HG03159 (cell line): ENCODE measurements around the gene CPLX4.
A peak's percentile ranks its signal among the peaks of the same experiment; 100 is the strongest.

Experiments
- ATAC-seq: cut with Tn5 transposase; IDR thresholded peaks from one replicate; pipeline ENCODE4 v1.9.1; 2021; ENCODE audit warnings: mild to moderate bottlenecking, moderate library complexity; ENCODE audit not compliant: unreplicated experiment

The CPLX4 gene, protein sequence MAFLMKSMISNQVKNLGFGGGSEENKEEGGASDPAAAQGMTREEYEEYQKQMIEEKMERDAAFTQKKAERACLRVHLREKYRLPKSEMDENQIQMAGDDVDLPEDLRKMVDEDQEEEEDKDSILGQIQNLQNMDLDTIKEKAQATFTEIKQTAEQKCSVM

DNA sequence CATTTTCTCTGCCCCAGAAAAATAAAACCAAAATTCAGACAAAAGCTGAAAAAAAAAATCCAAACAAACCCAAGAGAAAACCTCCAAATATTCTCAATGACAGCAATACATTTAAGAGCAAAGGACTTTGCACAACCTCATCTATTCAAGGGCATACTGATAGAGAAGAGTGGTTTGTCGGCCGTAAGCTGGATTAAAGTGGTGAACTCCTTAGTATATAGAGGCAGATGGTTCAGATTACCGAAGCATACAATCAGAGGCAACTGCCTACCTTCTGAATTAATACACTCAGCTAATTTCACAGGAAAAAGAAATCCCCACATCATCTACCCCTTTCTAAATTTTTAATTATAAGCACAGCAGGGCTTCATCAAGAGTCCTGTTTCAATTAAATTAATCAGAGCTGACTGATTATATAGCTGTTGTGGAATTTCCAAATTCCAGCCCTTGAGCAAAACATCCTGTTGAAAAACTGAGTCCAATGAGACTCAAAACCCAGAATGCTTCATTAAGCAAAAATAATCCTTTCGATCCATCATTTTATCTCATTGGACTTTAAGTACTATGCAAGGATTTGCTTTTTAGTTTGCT lies at the start of gene CPLX4:
TSS of gene CPLX4 (minus strand) at position 190 of the 591 bp plus-strand sequence. CDS start at position 3, 187 bp downstream.
- ATAC-seq: no peak

DNA sequence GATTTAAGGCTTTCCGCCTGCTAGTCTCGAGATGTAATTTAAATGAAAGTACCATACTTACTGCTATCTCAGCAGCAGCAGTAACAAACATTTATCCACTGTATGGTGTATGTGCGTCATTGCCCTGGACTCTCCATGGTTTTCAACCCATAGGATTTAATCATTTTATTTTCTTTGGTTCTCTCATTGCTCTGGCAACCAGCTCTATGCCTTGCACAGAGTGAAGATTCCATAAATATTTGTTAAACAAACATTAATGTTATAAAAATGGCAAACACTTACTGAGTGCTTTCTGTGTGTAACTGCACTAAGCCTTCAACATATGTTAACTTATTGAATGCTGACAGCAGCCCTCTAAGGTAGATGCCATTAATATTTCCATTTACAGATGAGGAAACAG lies 41.9 kb upstream of the CPLX4 start:
- no peak for ATAC-seq

DNA sequence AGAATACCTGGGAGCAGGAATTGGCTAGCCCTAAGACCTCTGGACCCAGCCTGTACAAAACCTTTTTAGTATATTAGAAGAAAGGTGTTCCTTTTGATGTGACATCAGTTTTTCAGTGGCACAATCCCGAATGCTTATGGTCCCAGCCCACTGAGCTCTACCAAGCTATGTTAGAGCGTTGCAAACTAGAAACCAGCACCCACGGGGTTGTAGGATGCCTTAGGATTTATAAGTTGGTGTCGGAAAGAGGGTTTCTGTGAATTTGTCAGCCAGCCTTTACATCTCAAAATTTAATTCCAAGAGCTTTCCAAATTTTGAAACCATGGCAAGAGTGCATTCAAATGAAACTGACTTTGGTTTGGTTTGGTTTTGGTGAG lies 41.1 kb upstream of the CPLX4 start:
- peak; percentile 21 for ATAC-seq

DNA sequence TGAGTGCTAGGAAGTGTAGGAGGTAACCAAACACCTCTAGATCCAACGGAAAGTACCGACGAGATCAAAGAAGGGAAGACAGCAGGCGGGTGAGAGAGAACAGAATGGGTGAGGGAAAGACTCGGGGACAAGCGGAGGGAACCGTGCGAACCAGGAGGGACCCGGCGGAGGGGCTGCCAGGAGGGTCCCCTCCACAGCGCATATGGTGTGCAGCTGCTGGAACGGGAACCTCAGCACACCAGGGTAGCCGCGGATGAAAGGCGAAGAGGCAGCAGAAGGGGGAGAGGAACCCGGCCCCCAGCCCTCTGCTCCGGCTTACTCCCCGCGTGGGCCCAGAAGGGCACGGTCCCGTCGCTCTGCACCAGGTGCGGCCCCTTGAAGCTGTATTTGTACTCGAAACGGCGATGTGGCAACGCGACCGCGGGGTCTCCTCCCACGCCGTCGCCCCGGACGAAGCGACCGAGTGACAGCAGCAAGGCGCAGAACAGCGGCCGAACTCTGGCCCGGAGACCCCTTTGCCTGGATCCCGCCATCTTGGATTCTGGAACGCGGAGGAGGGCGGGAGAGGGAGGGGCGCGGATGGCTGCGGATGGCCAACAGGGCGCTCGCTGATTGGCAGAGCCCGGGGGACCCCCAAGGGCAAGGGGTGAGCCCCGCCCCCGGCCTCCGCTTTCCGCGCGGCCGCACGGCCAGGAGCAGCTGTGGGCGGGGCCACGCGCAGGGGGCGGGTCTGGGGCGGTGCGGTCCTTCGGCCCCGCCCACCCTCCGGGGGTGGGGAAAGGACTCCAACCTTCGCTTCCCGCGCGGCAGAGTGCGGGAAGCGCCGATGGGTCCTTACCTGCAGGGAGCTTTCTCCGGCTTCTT lies 40.5 kb upstream of the CPLX4 start, which contains the start of gene LMAN1:
TSS of gene LMAN1 (minus strand) at position 554 of the 864 bp plus-strand sequence. CDS start at position 533, 21 bp downstream.
- peak; percentile 93 for ATAC-seq

DNA sequence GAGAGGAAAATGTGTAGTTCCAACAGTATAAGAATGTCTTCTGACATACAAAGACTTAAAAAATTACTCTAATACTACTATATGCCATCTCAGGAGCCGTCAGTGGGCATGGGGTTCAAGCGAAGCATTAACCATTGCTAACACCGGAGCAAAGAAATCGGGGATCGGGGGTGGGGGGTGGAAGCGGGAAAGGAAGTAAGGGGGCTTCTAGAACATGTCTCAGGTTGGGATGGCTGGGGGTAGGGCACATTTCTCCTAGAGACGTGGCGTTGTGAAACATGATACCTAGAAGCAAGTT lies 39.9 kb upstream of the CPLX4 start:
- no peak for ATAC-seq

DNA sequence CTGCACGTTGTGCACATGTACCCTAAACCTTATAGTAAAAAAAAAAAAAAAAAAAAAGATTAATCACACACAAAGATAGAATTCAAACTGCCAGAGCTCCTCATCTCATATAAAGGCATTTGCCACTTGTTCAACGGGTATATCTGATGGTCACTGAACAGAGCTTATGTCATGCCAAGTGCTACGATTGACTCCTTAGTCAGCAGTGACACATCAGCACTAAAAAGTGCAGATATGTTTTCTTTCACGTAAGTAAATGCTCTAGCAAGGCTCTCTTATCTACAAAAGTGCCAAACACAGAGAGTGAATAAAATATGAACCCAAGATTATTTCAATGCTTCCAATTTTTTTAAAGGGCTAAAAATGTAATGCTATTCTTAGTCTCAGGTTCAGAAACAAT lies 39.5 kb upstream of the CPLX4 start:
- no peak for ATAC-seq

DNA sequence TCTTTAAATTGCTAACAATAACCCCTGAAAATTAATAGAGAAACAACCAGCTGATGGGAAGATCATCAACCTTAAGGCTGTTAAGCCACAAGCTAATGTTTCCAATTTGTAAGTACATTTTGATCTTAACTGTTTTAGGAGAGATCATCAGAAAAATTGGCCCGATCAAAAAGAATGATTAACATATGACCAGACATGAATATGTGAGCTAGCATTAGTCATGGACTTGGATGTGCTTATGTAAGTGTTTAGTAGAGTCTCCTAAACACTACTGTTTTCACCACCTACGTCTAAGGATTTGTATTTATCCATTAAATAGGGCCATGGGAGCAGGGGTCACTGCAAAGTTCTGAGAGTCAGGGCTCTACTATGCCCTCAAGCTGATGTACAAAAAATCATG lies 36.3 kb upstream of the CPLX4 start:
- ATAC-seq: no peak

DNA sequence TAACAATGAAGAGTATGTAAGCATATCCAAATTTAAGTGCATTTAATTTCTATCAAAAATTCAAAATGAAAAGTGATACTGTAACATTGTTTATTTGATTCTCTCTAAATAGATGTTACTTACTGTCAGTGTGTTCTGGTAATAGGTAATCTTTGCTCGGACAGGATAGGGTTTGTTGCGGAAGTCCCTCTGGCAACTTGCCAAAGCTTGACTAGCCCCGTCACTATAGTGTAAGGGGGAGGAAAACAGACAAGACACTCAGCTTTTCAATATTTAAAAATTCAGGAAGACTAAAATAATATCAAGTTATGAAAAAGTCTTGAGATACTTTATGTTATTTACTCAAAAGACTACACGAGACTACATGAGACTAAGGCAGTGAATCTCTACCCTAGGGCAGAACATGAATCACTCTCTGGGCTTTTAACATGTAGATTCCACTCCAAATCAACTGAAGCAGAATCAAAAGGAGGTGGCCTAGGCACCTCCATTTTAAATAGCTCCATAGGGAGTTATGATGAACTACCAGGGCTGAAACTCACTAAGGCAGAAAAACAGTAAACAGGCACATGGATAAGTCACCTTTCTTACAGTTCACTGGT lies 34.7 kb upstream of the CPLX4 start:
- no peak for ATAC-seq

DNA sequence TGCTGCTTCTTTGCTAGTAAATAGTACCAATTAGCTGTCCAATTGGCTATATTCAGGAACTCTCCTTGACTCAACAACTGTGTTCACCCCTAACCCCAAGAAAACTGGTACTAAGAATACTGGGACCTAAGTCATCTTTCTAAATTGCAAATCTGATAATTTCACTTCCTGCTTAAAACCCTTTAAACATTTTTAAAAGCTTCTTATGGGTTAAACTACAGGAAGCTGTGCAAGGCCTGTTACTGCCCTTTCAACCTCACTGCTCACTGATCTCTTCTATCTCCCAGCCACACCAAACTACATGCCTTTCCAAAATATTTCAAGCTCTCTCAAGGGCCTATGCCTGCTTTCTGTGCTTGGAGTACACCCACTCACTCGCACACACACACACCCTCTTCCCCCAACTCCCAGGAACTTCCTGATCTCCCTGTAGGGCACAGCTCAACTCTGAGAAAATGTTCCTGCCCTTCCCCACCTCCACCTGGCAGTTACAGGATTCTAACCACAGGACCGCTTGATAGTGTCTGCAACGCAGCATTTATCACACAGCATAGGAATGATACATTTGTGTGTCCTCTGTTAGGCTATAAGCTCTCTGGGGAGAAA lies 33.9 kb upstream of the CPLX4 start:
- ATAC-seq: no peak

DNA sequence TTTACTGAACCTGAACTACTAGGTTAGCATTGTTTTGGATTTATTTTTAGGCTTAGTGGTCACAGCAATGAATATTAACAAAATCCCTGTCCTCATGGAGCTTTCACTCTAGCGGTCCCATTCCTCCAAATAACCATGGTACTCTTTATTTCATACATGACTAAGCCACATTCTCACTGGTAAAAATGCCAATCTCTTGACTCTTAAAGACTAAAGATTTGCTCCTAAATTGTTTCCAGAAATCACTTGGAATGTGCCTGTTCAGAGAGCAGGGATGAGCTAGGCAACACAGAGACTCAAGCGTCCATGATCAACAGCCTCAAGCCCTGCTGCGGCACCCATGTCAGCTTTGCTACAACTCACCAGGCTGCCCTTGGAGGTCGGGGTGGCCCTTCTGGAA lies 27.1 kb upstream of the CPLX4 start:
- no peak for ATAC-seq

DNA sequence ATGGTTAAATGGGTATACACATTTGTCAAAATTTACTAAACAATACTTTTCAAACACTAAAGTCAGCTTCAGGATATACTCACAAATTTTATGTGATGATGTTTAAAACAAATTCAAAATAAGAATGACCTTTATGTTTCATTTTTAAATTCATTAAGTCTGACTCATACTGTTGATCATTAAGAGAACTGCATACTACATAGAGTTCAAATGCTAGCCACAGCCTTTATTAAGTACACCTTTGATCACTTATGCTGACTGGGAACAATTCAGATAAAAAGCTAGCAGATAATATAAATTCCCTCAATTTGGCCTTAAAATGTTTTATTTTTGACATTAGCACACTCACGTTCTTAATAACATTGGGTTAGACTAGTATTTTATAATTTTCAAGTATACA lies 26.5 kb upstream of the CPLX4 start:
- ATAC-seq: no peak

DNA sequence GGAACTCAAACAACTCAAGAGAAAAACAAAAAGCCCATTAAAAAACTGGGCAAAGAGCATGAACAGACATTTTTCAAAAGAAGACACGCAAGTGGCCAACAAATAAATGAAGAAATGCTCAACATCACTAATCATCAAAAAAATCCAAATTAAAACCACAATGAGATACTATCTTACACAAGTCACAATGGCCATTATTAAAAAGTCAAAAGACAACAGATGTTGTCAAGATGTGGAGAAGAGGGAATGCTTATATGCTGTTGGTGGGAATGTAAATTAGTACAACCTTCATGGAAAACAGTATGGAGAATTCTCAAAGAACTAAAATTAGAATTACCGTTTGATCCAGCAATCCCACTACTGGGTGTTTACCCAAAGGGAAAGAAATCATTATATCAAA lies 25.5 kb upstream of the CPLX4 start:
- no peak for ATAC-seq

DNA sequence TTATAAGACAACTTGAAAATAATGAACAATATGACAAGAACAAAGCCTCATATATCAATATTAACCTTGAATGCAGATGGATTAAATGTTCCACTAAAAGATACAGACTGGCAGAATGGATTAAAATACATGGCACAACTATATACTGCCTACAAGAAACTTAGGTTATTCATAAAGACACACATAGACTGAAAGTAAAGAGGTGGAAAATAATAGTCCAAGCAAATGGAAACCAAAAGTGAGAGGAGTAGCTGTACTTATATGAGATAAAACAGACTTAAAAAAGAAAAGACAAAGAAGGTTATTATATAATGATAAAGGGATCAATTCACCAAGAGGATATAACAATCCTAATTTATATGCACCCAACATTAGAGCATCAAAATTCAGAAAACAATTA lies 22.4 kb upstream of the CPLX4 start:
- ATAC-seq: no peak

DNA sequence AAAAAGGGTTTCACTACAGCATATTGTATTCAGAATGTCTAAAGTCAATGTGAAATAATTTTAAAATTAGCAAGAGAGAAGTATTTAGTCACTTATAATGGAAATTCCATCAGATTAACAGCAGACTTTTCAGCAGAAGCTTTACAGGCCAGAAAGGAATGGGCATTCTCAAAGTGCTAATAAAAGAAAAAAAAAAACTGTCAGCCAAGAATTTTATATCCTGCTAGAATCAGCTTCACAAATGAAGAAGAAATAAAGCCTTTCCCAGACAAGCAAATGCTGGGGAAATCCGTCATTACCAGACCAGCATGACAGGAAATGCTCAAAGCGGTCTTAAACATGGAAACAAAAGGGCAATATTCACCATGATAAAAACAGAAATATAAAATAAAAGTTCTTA lies 21.9 kb upstream of the CPLX4 start:
- ATAC-seq: no peak

DNA sequence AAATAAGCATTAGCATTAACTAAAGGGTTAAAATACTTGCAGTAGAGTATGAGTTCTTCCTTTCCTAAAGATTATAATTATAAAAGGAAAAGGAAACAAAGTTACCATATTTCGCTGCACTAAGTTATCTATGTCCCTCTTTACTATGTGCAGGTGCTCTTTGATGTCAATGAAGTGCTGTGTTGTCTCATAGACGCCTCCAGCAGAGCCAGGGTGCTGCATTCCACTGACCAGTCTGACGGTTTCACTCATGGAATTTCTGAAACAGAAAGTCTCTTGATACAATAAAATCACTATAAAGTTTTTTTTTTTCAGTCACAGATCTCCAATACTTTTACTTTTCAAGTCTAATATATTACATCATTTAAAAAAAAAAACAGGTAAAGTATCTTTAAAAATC lies 14.5 kb upstream of the CPLX4 start:
- ATAC-seq: no peak

DNA sequence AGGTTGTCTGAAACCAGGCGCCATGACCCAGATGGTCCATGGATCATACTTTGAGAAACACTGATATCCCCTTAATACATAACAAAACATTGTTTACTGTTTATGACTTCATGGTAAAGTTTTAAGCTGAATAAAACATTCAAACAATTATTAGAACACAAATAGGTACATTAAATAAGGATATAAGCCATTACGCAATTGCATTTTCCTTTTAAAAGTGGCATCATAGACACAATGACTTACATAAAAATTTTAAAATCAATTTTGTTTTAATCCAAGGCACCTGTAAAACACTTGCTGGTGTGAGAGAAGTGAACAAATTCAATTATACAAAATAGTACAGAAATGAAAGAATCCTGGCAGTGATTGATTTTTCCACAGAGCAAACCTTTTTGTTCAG lies 10.2 kb upstream of the CPLX4 start:
- no peak for ATAC-seq

DNA sequence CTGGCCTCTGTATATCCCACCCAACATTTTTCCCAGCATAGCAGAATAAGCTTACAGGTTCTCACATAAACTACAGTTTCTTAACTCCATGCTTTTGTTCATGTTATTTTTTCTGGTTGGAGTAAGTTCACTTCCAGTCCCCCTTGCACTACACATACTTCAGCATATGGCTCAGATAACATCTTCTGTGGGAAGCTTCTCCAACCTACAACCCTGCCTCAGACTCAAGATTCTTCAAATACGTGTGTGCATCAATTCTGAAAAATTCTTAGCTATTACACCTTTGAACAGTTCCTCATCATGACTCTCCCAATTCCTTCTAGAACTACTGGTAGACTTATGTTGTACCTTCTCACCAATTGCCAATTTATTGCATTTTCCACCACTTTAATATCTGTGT lies 7.5 kb upstream of the CPLX4 start:
- no peak for ATAC-seq

DNA sequence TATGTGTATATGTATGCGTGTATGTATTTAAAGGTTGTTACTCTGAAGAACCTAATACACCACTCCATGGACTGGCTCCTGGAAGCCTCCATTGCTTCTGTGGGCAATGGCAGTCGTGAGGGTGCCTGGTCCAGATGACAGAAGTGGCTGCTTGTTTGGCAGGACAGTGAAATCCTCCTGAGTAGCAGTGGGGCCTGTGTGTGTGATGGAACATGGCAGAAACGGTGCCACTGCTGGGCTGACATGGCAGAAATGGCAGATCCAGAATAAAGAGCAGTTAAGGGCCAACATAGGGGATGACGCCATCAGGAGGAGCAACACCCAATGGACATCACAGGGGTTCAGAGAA lies 6.1 kb upstream of the CPLX4 start:
- ATAC-seq: no peak

DNA sequence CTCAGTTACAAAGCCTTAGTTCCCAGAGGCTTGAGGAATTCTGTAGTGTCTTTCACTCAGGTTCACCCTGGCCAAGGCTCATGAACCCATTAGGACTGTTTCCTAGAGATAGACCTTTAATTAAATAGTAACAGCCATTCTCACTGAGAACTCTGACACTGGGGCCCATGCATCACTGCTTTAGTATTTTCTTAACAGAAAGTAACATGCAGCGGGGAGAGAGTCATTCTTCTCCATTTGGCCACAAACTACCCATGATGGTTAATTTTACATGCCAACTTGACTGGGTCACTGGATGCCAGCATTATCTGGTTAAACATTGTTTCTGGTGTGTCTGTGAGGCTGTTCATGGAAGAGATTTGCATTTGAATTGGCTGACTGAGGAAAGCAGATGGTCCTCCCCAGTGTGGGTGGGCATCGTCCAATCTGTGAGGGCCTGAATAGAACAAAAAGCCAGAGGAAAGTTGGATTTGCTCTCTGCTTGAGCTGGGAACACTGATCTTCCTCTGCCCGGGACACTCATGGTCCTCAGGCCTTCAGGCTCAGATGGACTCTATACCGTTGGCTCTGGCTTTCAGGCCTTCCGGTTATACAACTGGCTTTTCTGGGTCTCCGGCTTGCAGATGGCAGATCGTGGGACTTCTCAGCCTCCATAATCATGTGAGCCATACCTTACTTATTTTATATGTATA lies 5.6 kb upstream of the CPLX4 start:
- ATAC-seq: no peak

DNA sequence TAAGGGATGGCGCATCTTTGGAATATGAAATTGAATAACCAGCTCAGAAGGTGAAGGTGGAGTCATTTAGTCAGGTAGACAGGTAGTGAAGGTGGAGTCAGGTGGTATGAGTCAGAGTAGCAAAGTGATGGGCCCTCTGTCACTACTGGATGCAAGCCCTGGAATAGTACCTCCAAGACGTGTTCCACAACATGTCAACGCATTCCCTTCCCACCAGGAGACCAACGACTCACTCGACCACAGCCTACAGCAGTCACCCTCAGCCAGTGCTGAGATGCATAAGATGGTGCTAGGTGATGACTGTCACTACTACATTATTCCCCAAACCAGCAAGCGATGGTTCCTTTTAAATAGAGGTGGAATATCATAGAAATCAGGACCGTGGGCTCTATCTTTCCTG lies 6.8 kb downstream of the CPLX4 start:
- ATAC-seq: no peak

DNA sequence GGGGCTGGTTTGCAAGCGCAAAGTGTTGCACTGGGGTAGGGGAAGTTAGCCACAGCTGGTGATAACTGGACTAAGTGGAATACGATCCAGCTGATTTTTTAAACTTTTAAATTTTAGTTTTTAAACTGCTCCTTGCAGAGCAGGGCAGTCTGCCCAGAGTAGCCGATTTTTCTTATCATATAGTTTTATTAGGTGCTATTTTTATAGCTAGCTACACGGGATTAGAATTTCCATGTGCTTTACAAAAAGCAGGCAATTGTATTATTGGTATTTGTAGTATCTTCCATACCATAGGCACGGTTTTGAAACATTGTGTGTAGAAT lies 9.6 kb downstream of the CPLX4 start:
- ATAC-seq: no peak
